HepG2 (cell line): Measurements from ENCODE around the gene ARHGAP23. TPM values are rescaled to one million over a fixed set of nuclear protein-coding genes. Genes with fewer than 3 reads are reported as not detected.

ENCODE experiments used
- ARNTL ChIP-seq: sonication (generic); formaldehyde crosslinking; IDR thresholded peaks from 2 replicates; pipeline ENCODE4 v1.4.0; 2020; ENCODE audit warnings: mild to moderate bottlenecking, missing genetic modification reagents
- EZH2 ChIP-seq: conservative IDR thresholded peaks from 2 replicates; pipeline ENCODE4 v1.6.1; 2012; ENCODE audit warnings: mild to moderate bottlenecking, low read depth, low read length, moderate library complexity
- FOSL2 ChIP-seq: sonication (generic); formaldehyde crosslinking; IDR thresholded peaks from 2 replicates; pipeline ENCODE4 v1.4.0; 2020; ENCODE audit warnings: missing genetic modification reagents
- KDM2A ChIP-seq: sonication (generic); formaldehyde crosslinking; IDR thresholded peaks from 2 replicates; pipeline ENCODE4 v1.4.0; 2020; ENCODE audit warnings: low read depth, missing genetic modification reagents, borderline replicate concordance
- MAFF ChIP-seq: IDR thresholded peaks from 2 replicates; pipeline ENCODE4 v1.6.1; 2011; ENCODE audit warnings: low read depth, low read length, improper control_type of control experiment
- PITX1 ChIP-seq: sonication (generic); formaldehyde crosslinking; IDR thresholded peaks from 2 replicates; pipeline ENCODE4 v1.5.1; 2020; ENCODE audit warnings: mild to moderate bottlenecking, missing genetic modification reagents
- PLRG1 ChIP-seq: fragments of 450-650 bp; conservative IDR thresholded peaks from 2 replicates; pipeline ENCODE4 v1.6.1; 2016
- RBAK ChIP-seq: sonication (generic); formaldehyde crosslinking; IDR thresholded peaks from 2 replicates; pipeline ENCODE4 v1.5.1; 2020; ENCODE audit warnings: mild to moderate bottlenecking, missing genetic modification reagents
- SETDB1 ChIP-seq: sonication (generic); formaldehyde crosslinking; IDR thresholded peaks from 2 replicates; pipeline ENCODE4 v1.5.1; 2020; ENCODE audit warnings: missing genetic modification reagents, mild to moderate bottlenecking, borderline replicate concordance
- TAF15 ChIP-seq: fragments of 200-400 bp; formaldehyde crosslinking; IDR thresholded peaks from one replicate; pipeline ENCODE4 v1.6.1; 2018; ENCODE audit warnings: mild to moderate bottlenecking, low read depth, low read length; ENCODE audit not compliant: poor library complexity, severe bottlenecking
- ZBTB3 ChIP-seq: sonication (generic); formaldehyde crosslinking; IDR thresholded peaks from 2 replicates; pipeline ENCODE4 v1.4.0; 2020; ENCODE audit warnings: low read depth, mild to moderate bottlenecking, moderate library complexity, missing genetic modification reagents, borderline replicate concordance
- ZNF329 ChIP-seq: sonication (generic); formaldehyde crosslinking; IDR thresholded peaks from 2 replicates; pipeline ENCODE4 v1.9.0; 2021; ENCODE audit warnings: low read depth, mild to moderate bottlenecking, missing genetic modification reagents
- ZNF546 ChIP-seq: sonication (generic); formaldehyde crosslinking; conservative IDR thresholded peaks from 2 replicates; pipeline ENCODE4 v1.8.1; 2023; ENCODE audit warnings: mild to moderate bottlenecking, missing genetic modification reagents
- ZNF552 ChIP-seq: sonication (generic); formaldehyde crosslinking; IDR thresholded peaks from 2 replicates; pipeline ENCODE4 v1.9.0; 2022; ENCODE audit warnings: missing genetic modification reagents, mild to moderate bottlenecking, borderline replicate concordance
- ZNF629 ChIP-seq: sonication (generic); formaldehyde crosslinking; conservative IDR thresholded peaks from 2 replicates; pipeline ENCODE4 v1.5.0; 2020; ENCODE audit warnings: missing genetic modification reagents
- polyA plus RNA-seq, 8 experiments: library from polyadenylated mRNA; depleted of rRNA in 3 of 8; stranded (reverse) in 7 of 8; unstranded in 1 of 8; fragments of >200 nt; fragmentation: Illumina TruSeq in 4 of 8; extraction: Trizol in 4 of 8; gene quantifications; 2 replicates each; pipeline versions ENCODE4 v1.2.1 to v1.2.3, GENCODE V29; 2011 to 2016; ENCODE audit warnings: low read depth in 4 of 8, missing spikeins in 1 of 8, mixed read lengths in 1 of 8; ENCODE audit not compliant: insufficient read depth in 1 of 8
- total RNA-seq, 5 experiments: library from RNA; depleted of rRNA; stranded (reverse); fragments of >200 nt; fragmentation: Illumina TruSeq; extraction: Trizol; gene quantifications; 2 replicates each; pipeline ENCODE4 v1.2.3, GENCODE V29; 2016; ENCODE audit warnings: low read depth in 1 of 5
- TF ChIP-seq, protein P1 (sequence below): sonication (generic); formaldehyde crosslinking; IDR thresholded peaks from 2 replicates; pipeline ENCODE4 v1.4.0; 2020; ENCODE audit warnings: mild to moderate bottlenecking, missing genetic modification reagents
- TF ChIP-seq, protein P2 (sequence below): sonication (generic); formaldehyde crosslinking; IDR thresholded peaks from 2 replicates; pipeline ENCODE4 v1.4.0; 2020; ENCODE audit warnings: missing genetic modification reagents, borderline replicate concordance
- TF ChIP-seq, protein P3 (sequence below): sonication (generic); formaldehyde crosslinking; IDR thresholded peaks from 2 replicates; pipeline ENCODE4 v1.4.0; 2020; ENCODE audit warnings: mild to moderate bottlenecking, missing genetic modification reagents
- TF ChIP-seq, protein P4 (sequence below): sonication (generic); formaldehyde crosslinking; IDR thresholded peaks from 2 replicates; pipeline ENCODE4 v1.5.0; 2020; ENCODE audit warnings: mild to moderate bottlenecking, missing genetic modification reagents

ARHGAP23 gene
- total and polyA plus RNA-seq, 2 of the 13 experiments (the other 11 are each of a cell fraction or from before 2014, with no cell fraction given): 0.03 TPM; not detected in 1

DNA sequence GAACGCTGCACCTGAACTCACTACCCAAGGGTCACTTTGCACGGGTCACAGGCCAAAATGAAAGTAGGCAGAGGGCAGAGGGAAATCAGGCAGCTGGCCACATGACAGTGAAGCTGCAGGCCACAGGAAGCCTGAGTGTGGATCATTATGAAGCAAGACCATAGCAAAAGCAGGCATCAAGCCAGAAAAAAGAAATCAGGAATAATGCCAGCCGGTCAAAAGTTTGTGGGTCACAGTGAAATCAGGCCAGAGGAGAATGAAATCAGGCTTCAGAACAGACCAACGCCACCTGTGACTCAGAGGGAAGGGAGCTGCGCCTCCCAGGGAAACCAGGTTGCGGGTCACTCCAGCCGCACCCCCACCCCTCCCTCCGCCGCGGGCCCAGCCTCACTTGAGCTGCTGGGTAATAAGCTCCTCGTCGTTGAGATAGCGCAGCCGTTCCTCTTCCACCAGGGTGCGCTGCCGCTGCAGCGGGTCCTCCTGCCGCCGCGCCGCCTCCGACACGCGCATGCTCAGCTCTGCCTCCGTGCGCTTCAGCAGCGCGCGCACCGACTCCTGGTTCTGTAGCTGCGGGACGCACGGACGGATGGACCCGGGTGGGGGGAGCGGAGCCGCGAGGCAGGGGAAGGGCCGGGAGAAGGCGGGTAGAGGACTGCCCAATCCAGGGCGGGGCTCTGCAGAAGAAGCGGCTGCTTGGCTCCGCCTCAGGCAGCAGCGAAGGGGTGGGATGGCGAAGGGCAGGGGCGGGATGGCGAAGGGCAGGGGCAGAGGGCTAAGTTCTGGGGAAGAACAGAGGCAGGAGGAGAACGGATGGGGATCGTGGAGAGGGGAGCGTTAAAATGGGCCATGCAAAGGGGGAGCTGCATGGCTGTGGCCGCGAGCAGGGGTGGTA is 129.8 kb downstream of the ARHGAP23 start (continued):
- TF ChIP-seq, protein P1, sequence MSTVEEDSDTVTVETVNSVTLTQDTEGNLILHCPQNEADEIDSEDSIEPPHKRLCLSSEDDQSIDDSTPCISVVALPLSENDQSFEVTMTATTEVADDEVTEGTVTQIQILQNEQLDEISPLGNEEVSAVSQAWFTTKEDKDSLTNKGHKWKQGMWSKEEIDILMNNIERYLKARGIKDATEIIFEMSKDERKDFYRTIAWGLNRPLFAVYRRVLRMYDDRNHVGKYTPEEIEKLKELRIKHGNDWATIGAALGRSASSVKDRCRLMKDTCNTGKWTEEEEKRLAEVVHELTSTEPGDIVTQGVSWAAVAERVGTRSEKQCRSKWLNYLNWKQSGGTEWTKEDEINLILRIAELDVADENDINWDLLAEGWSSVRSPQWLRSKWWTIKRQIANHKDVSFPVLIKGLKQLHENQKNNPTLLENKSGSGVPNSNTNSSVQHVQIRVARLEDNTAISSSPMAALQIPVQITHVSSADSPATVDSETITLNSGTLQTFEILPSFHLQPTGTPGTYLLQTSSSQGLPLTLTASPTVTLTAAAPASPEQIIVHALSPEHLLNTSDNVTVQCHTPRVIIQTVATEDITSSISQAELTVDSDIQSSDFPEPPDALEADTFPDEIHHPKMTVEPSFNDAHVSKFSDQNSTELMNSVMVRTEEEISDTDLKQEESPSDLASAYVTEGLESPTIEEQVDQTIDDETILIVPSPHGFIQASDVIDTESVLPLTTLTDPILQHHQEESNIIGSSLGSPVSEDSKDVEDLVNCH: no peak
- peak; percentile 66 for TF ChIP-seq FOSL2
- no peak for TF ChIP-seq PLRG1
- TF ChIP-seq ZNF546 (CRISPR knock-in tag): no peak
- TF ChIP-seq, protein P2, sequence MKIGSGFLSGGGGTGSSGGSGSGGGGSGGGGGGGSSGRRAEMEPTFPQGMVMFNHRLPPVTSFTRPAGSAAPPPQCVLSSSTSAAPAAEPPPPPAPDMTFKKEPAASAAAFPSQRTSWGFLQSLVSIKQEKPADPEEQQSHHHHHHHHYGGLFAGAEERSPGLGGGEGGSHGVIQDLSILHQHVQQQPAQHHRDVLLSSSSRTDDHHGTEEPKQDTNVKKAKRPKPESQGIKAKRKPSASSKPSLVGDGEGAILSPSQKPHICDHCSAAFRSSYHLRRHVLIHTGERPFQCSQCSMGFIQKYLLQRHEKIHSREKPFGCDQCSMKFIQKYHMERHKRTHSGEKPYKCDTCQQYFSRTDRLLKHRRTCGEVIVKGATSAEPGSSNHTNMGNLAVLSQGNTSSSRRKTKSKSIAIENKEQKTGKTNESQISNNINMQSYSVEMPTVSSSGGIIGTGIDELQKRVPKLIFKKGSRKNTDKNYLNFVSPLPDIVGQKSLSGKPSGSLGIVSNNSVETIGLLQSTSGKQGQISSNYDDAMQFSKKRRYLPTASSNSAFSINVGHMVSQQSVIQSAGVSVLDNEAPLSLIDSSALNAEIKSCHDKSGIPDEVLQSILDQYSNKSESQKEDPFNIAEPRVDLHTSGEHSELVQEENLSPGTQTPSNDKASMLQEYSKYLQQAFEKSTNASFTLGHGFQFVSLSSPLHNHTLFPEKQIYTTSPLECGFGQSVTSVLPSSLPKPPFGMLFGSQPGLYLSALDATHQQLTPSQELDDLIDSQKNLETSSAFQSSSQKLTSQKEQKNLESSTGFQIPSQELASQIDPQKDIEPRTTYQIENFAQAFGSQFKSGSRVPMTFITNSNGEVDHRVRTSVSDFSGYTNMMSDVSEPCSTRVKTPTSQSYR (CRISPR knock-in tag): no peak
- peak; percentile 95 for TF ChIP-seq TAF15
- peak; percentile 95 for TF ChIP-seq KDM2A
- no peak for TF ChIP-seq ZNF329 (CRISPR knock-in tag)
- TF ChIP-seq MAFF: no peak
- no peak for TF ChIP-seq SETDB1 (CRISPR knock-in tag)
- TF ChIP-seq PITX1: peak; percentile 70; the same call in 1 of the 2 replicates
- TF ChIP-seq EZH2: no peak
- TF ChIP-seq ZBTB3 (CRISPR knock-in tag): no peak
- TF ChIP-seq, protein P3, sequence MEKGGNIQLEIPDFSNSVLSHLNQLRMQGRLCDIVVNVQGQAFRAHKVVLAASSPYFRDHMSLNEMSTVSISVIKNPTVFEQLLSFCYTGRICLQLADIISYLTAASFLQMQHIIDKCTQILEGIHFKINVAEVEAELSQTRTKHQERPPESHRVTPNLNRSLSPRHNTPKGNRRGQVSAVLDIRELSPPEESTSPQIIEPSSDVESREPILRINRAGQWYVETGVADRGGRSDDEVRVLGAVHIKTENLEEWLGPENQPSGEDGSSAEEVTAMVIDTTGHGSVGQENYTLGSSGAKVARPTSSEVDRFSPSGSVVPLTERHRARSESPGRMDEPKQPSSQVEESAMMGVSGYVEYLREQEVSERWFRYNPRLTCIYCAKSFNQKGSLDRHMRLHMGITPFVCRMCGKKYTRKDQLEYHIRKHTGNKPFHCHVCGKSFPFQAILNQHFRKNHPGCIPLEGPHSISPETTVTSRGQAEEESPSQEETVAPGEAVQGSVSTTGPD (CRISPR knock-in tag): no peak
- peak; percentile 51; the same call in 1 of the 2 replicates for TF ChIP-seq ARNTL (CRISPR knock-in tag)
- TF ChIP-seq, protein P4, sequence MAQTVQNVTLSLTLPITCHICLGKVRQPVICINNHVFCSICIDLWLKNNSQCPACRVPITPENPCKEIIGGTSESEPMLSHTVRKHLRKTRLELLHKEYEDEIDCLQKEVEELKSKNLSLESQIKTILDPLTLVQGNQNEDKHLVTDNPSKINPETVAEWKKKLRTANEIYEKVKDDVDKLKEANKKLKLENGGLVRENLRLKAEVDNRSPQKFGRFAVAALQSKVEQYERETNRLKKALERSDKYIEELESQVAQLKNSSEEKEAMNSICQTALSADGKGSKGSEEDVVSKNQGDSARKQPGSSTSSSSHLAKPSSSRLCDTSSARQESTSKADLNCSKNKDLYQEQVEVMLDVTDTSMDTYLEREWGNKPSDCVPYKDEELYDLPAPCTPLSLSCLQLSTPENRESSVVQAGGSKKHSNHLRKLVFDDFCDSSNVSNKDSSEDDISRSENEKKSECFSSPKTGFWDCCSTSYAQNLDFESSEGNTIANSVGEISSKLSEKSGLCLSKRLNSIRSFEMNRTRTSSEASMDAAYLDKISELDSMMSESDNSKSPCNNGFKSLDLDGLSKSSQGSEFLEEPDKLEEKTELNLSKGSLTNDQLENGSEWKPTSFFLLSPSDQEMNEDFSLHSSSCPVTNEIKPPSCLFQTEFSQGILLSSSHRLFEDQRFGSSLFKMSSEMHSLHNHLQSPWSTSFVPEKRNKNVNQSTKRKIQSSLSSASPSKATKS (CRISPR knock-in tag): no peak
- TF ChIP-seq ZNF629: no peak
- 0 out of 2 replicates have a peak, but pooled peaks have one; percentile 40 for TF ChIP-seq RBAK (CRISPR knock-in tag)
- TF ChIP-seq ZNF552 (CRISPR knock-in tag): no peak
